OCI-LY7 (cell line): Measurements from ENCODE around the gene CA9. TPM values are rescaled to one million over a fixed set of nuclear protein-coding genes. Genes with fewer than 3 reads are reported as not detected.

Source experiments
- BruUV-seq: library from RNA; stranded (reverse); fragments of 400-500 nt; replicated peaks from 2 replicates; lab custom pipeline; 2021; lab: Mats Ljungman, UMichigan
- CTCF ChIA-PET: fragments of 300-600 bp; sonication (Branson Sonifier 250); formaldehyde crosslinking; loops from one replicate; lab custom pipeline; 2022; ENCODE audit warnings: antibody characterized with exemption; ENCODE audit not compliant: unreplicated experiment; lab: Charles Lee
- POLR2A ChIA-PET: fragments of 300-600 bp; sonication (Branson Sonifier 250); formaldehyde crosslinking; loops from one replicate; lab custom pipeline; 2022; ENCODE audit warnings: antibody characterized with exemption; lab: Charles Lee
- DNase-seq: peaks from one replicate; pipeline ENCODE4 v3.0.0-alpha.2; 2015; ENCODE audit warnings: low spot score
- H2AFZ ChIP-seq: fragments of 200-600 bp; sonication (generic), shearing (Covaris generic); 2 replicates; pipeline ENCODE4 v1.6.1; 2014; ENCODE audit warnings: mild to moderate bottlenecking, antibody characterized with exemption, low read length, moderate library complexity
- H3K27ac ChIP-seq: fragments of 200-600 bp; sonication (generic); 2 replicates; pipeline ENCODE4 v1.5.1; 2014; ENCODE audit warnings: mixed run types, low read depth, mild to moderate bottlenecking, moderate library complexity, low read length, inconsistent platforms; ENCODE audit not compliant: poor library complexity, severe bottlenecking
- H3K36me3 ChIP-seq: fragments of 200-600 bp; sonication (generic); 2 replicates; pipeline ENCODE4 v1.6.1; 2014; ENCODE audit warnings: mild to moderate bottlenecking, antibody characterized with exemption, low read length, moderate library complexity, mixed read lengths; ENCODE audit not compliant: insufficient read depth
- H3K4me1 ChIP-seq: fragments of 200-600 bp; sonication (generic); 2 replicates; pipeline ENCODE4 v1.5.1; 2014; ENCODE audit warnings: mild to moderate bottlenecking, low read length; ENCODE audit not compliant: insufficient read depth, poor library complexity, severe bottlenecking
- H3K4me2 ChIP-seq: fragments of 200-600 bp; sonication (generic); 2 replicates; pipeline ENCODE4 v1.6.1; 2014; ENCODE audit warnings: mild to moderate bottlenecking, low read length
- H3K4me3 ChIP-seq: fragments of 200-600 bp; sonication (generic); 2 replicates; pipeline ENCODE4 v1.5.1; 2014; ENCODE audit warnings: mild to moderate bottlenecking, low read depth, low read length; ENCODE audit not compliant: poor library complexity, severe bottlenecking
- H3K79me2 ChIP-seq: fragments of 200-600 bp; sonication (generic); 2 replicates; pipeline ENCODE4 v1.6.1; 2016; ENCODE audit warnings: low read depth, mild to moderate bottlenecking, low read length, moderate library complexity, mixed read lengths; ENCODE audit not compliant: insufficient read depth
- H3K9me2 ChIP-seq: fragments of 200-600 bp; sonication (generic); 2 replicates; pipeline ENCODE4 v1.6.1; 2016; ENCODE audit warnings: mild to moderate bottlenecking, low read length, mixed read lengths; ENCODE audit not compliant: insufficient read depth
- H3K9me3 ChIP-seq: fragments of 200-600 bp; sonication (generic); 2 replicates; pipeline ENCODE4 v1.6.1; 2014; ENCODE audit warnings: mild to moderate bottlenecking, mixed run types, low read length, mixed read lengths
- H4K20me1 ChIP-seq: fragments of 200-600 bp; sonication (generic); 2 replicates; pipeline ENCODE4 v1.6.1; 2014; ENCODE audit warnings: mild to moderate bottlenecking, antibody characterized with exemption, low read length, moderate library complexity, mixed read lengths; ENCODE audit not compliant: insufficient read depth
- CTCF ChIP-seq: fragments of 200-600 bp; sonication (generic); conservative IDR thresholded peaks from 2 replicates; pipeline ENCODE4 v1.5.1; 2014; ENCODE audit warnings: mild to moderate bottlenecking, antibody characterized with exemption, low read length, moderate library complexity, mixed read lengths
- EZH2phosphoT487 ChIP-seq: fragments of 200-600 bp; sonication (generic); IDR thresholded peaks from 2 replicates; pipeline ENCODE4 v1.6.1; 2018; ENCODE audit warnings: low read depth, borderline replicate concordance, mild to moderate bottlenecking, mixed run types, antibody characterized with exemption, low read length, moderate library complexity, mixed read lengths
- intact Hi-C: fragments of 100-400 bp; cut with micrococcal nuclease; formaldehyde crosslinking; loops from one replicate; pipeline ENCODE4 v1.10.0; 2022; ENCODE audit not compliant: unreplicated experiment
- total RNA-seq, 2 experiments: library from RNA; depleted of rRNA in 1 of 2; stranded (reverse); fragments of >200 nt in 1 of 2; shearing (Covaris generic) in 1 of 2; gene quantifications; 2 replicates each; pipeline ENCODE4 v1.2.3, GENCODE V29; 2014 to 2022

CA9 gene
- total RNA-seq, 2 experiments from 2014 or later, result 0.16 TPM; not detected in 1

GRCh38 chr9:35697486-35697885, 23.8 kb downstream of the CA9 start:
- Histone ChIP-seq H3K36me3 (peaks cover 70% of the 10 kb centered on the region), H3K4me1 (no peaks in the 10 kb centered on the region), H3K9me3 (no peaks in the 10 kb centered on the region), H3K9me2 (no peaks in the 10 kb centered on the region), H3K4me2 (no peak overlapping the region), H3K27ac (no peak overlapping the region), H2AFZ (no peak overlapping the region), H3K4me3 (no peak overlapping the region), H3K79me2 (no peaks in the 10 kb centered on the region), H4K20me1 (no peaks in the 10 kb centered on the region)
- ChIA-PET POLR2A (interaction anchor here (1.5 kb wide), 1 partner anchor 33 kb away, joined by 4 read pairs; the partner anchor contains the start of gene ARHGEF39), CTCF (interaction anchor here (0.6 to 2.1 kb wide), 5 partner anchors 10 to 52 kb away, joined by 3 to 10 read pairs (median 3); partner anchors contain the start of gene RGP1)
- TF ChIP-seq EZH2phosphoT487 (no peak), CTCF (no peak)
- BruUV-seq, result TSS peak; percentile 93
- intact Hi-C loops, result loop anchor here (2.0 kb wide), 1 partner anchor 39 kb away; the partner anchor contains the start of genes CCDC107 and RMRP
- no peak for DNase-seq

GRCh38 chr9:35698231-35698630, 24.5 kb downstream of the CA9 start:
- intact Hi-C loops, result no loop called here
- peaks cover 77% of the 10 kb centered on the region for H3K36me3 ChIP-seq
- POLR2A ChIA-PET, result no interaction called here
- no peaks in the 10 kb centered on the region for H4K20me1 ChIP-seq
- CTCF ChIA-PET, result interaction anchor here (0.5 to 2.1 kb wide), 3 partner anchors 14 to 48 kb away, joined by 3 to 10 read pairs (median 3); partner anchors contain the start of gene SIT1
- no peaks in the 10 kb centered on the region for H3K9me3 ChIP-seq
- H3K27ac ChIP-seq, result no peak overlapping the region
- H2AFZ ChIP-seq, result no peak overlapping the region
- TF ChIP-seq EZH2phosphoT487 (no peak), CTCF (no peak)
- no peaks in the 10 kb centered on the region for H3K79me2 ChIP-seq
- DNase-seq, result no peak
- no peak overlapping the region for H3K4me3 ChIP-seq
- no TSS peak for BruUV-seq
- H3K9me2 ChIP-seq, result no peaks in the 10 kb centered on the region
- no peaks in the 10 kb centered on the region for H3K4me1 ChIP-seq
- H3K4me2 ChIP-seq, result no peak overlapping the region

GRCh38 chr9:35700031-35700430, 26.3 kb downstream of the CA9 start:
- no peaks in the 10 kb centered on the region for H4K20me1 ChIP-seq
- H2AFZ ChIP-seq, result no peak overlapping the region
- no peaks in the 10 kb centered on the region for H3K9me3 ChIP-seq
- TF ChIP-seq CTCF (no peak), EZH2phosphoT487 (no peak)
- no peaks in the 10 kb centered on the region for H3K79me2 ChIP-seq
- H3K9me2 ChIP-seq, result no peaks in the 10 kb centered on the region
- no peaks in the 10 kb centered on the region for H3K4me1 ChIP-seq
- no TSS peak for BruUV-seq
- intact Hi-C loops, result no loop called here
- DNase-seq, result no peak
- peaks cover 95% of the 10 kb centered on the region for H3K36me3 ChIP-seq
- H3K4me3 ChIP-seq, result no peak overlapping the region
- CTCF ChIA-PET, result no interaction called here
- no peak overlapping the region for H3K4me2 ChIP-seq
- POLR2A ChIA-PET, result no interaction called here
- H3K27ac ChIP-seq, result no peak overlapping the region
